Nephron (organoid): ENCODE measurements around the gene EPB41L2.

ENCODE experiments used
- H3K27ac Mint-ChIP-seq, 3 experiments: 2 replicates each; pipeline ENCODE4 v1.8.0; 2020; ENCODE audit warnings: mixed read lengths in 3 of 3, mild to moderate bottlenecking in 2 of 3, moderate library complexity in 1 of 3
- H3K27me3 Mint-ChIP-seq: 2 replicates; pipeline ENCODE4 v1.8.0; 2021; ENCODE audit warnings: low read depth, mild to moderate bottlenecking, moderate library complexity, mixed read lengths
- H3K36me3 Mint-ChIP-seq: 2 replicates; pipeline ENCODE4 v1.8.0; 2020; ENCODE audit warnings: low read depth, mixed read lengths
- H3K4me1 Mint-ChIP-seq: 2 replicates; pipeline ENCODE4 v1.8.0; 2020; ENCODE audit warnings: mixed read lengths
- H3K4me3 Mint-ChIP-seq, 3 experiments: 2 replicates each; pipeline ENCODE4 v1.8.0; 2020; ENCODE audit warnings: mild to moderate bottlenecking in 3 of 3, mixed read lengths in 3 of 3, moderate library complexity in 2 of 3
- H3K9me3 Mint-ChIP-seq: 2 replicates; pipeline ENCODE4 v1.8.0; 2020; ENCODE audit warnings: mixed read lengths
- TF ChIP-seq, protein P1 (sequence below), 3 experiments: fragments of 200-600 bp; sonication (generic); IDR thresholded peaks; one replicate each; pipeline ENCODE4 v1.5.0; 2021; ENCODE audit warnings: antibody characterized with exemption in 3 of 3; ENCODE audit not compliant: unreplicated experiment in 3 of 3

Gene EPB41L2

GRCh38 chr6:131053546-131054240 lies 9.4 kb downstream of the EPB41L2 start:
- Mint-ChIP-seq H3K36me3 (peaks cover 69% of the 10 kb centered on the region), H3K27me3 (no peaks in the 10 kb centered on the region), H3K9me3 (peaks cover 39% of the 10 kb centered on the region), H3K27ac (no peak overlapping the region), H3K4me3 (no peak overlapping the region), H3K4me1 (peaks cover 32% of the 10 kb centered on the region)
- TF ChIP-seq, protein P1, sequence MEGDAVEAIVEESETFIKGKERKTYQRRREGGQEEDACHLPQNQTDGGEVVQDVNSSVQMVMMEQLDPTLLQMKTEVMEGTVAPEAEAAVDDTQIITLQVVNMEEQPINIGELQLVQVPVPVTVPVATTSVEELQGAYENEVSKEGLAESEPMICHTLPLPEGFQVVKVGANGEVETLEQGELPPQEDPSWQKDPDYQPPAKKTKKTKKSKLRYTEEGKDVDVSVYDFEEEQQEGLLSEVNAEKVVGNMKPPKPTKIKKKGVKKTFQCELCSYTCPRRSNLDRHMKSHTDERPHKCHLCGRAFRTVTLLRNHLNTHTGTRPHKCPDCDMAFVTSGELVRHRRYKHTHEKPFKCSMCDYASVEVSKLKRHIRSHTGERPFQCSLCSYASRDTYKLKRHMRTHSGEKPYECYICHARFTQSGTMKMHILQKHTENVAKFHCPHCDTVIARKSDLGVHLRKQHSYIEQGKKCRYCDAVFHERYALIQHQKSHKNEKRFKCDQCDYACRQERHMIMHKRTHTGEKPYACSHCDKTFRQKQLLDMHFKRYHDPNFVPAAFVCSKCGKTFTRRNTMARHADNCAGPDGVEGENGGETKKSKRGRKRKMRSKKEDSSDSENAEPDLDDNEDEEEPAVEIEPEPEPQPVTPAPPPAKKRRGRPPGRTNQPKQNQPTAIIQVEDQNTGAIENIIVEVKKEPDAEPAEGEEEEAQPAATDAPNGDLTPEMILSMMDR (IDR thresholded peaks at IDR 0.05; ENCODE audit: unreplicated experiment in 3 of 3): no peak

DNA sequence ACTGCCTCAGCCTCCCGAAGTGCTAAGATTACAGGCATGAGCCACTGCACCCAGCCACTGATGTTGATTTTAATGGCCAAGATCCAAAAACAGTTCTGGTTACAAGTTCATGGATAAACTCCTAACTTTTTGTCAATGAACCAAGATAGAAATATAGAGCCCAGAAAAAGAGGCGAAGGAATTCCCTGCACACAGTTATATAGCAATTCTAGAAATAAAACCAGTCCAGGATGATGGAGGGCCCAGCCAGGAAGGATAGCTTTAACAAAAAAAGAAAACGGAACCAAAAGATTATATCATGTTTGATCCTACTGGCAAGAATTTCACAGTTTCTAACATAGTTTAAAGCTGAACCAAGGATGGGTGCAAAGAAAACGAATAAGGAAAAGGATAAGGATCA lies 10.9 kb downstream of the EPB41L2 start:
- no peak overlapping the region for H3K4me3 Mint-ChIP-seq
- TF ChIP-seq, protein P1 (IDR thresholded peaks at IDR 0.05; ENCODE audit: unreplicated experiment in 3 of 3): no peak
- no peaks in the 10 kb centered on the region for H3K27me3 Mint-ChIP-seq
- peaks cover 56% of the 10 kb centered on the region for H3K36me3 Mint-ChIP-seq
- H3K27ac Mint-ChIP-seq: peak overlapping the region in 1 of 3 experiments; percentile 20
- peaks cover 43% of the 10 kb centered on the region for H3K4me1 Mint-ChIP-seq
- H3K9me3 Mint-ChIP-seq: peaks cover 35% of the 10 kb centered on the region

GRCh38 chr6:131051341-131051740 lies 11.7 kb downstream of the EPB41L2 start:
- H3K27me3 Mint-ChIP-seq: no peaks in the 10 kb centered on the region
- H3K9me3 Mint-ChIP-seq: peaks cover 27% of the 10 kb centered on the region
- H3K4me3 Mint-ChIP-seq: no peak overlapping the region
- peaks cover 48% of the 10 kb centered on the region for H3K36me3 Mint-ChIP-seq
- H3K4me1 Mint-ChIP-seq: peaks cover 43% of the 10 kb centered on the region
- peak overlapping the region in 2 of 3 experiments; percentile 18 to 87 for H3K27ac Mint-ChIP-seq
- TF ChIP-seq, protein P1 (IDR thresholded peaks at IDR 0.05; ENCODE audit: unreplicated experiment in 3 of 3): no peak

- TF ChIP-seq, protein P1 (IDR thresholded peaks at IDR 0.05; ENCODE audit: unreplicated experiment in 3 of 3): no peak
Measured at GRCh38 chr6:131049608-131050007, 13.4 kb downstream of the EPB41L2 start.

GRCh38 chr6:131048933-131049515 lies 14.0 kb downstream of the EPB41L2 start:
- Mint-ChIP-seq H3K27ac (peak overlapping the region; percentile 85 to 89 (median 87)), H3K27me3 (no peaks in the 10 kb centered on the region), H3K4me3 (peak overlapping the region in 1 of 3 experiments; percentile 20), H3K4me1 (peaks cover 50% of the 10 kb centered on the region), H3K9me3 (peaks cover 17% of the 10 kb centered on the region), H3K36me3 (peaks cover 26% of the 10 kb centered on the region)
- TF ChIP-seq, protein P1 (IDR thresholded peaks at IDR 0.05; ENCODE audit: unreplicated experiment in 3 of 3): no peak

More at GRCh38 chr6:131049608-131050007, 13.4 kb downstream of the EPB41L2 start:
- Mint-ChIP-seq H3K36me3 (peaks cover 31% of the 10 kb centered on the region), H3K27ac (peak overlapping the region; percentile 85 to 89 (median 87)), H3K4me1 (peaks cover 50% of the 10 kb centered on the region), H3K9me3 (peaks cover 23% of the 10 kb centered on the region), H3K27me3 (no peaks in the 10 kb centered on the region), H3K4me3 (no peak overlapping the region)
